GM19193 (cell line): ENCODE measurements around the gene GAPVD1.

Experiments used
- POLR2A ChIP-seq: IDR thresholded peaks from 4 replicates; pipeline ENCODE4 v1.6.1; 2011; ENCODE audit not compliant: insufficient read depth, insufficient read length; ENCODE audit errors: extremely low read depth

GAPVD1 gene

DNA sequence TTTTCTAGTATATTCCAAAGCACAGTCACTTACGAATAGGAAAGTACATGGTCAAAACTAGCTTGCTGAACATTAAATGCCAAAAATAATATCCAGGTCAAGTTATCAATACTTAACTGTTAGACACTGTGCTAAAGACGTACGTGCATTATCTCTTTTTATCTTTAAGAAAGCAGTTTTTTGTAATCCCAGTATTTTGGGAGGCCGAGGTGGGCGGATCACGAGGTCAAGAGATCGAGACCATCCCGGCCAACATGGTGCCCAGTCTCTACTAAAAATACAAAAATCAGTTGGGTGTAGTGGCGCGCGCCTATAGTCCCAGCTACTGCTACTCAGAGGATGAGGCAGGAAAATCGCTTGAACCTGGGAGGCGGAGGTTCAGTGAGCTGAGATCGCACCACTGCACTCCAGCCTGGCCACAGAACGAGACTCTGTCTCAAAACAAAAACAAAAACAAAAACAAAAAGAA lies 17.8 kb upstream of the GAPVD1 start:
- no peak for TF ChIP-seq POLR2A

DNA sequence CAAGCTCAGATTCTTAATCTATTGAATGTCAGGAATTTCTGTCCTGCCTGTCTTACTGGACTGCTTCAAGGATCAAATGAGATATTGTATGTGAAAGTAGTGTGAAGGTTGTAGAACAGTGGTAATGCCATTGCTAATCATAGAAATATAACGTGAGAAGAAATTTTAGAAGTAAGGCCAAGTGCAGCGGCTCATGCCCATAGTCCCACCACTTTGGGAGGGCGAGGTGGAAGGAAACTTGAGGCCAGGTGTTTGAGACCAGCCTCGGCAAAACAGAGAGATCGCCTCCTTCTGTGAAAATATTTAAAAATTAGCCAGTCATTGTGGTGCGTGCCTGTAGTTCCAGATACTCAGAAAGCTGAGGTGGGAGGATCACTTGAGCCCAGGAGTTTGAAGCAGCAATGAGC lies 15.4 kb upstream of the GAPVD1 start:
- TF ChIP-seq POLR2A: no peak

DNA sequence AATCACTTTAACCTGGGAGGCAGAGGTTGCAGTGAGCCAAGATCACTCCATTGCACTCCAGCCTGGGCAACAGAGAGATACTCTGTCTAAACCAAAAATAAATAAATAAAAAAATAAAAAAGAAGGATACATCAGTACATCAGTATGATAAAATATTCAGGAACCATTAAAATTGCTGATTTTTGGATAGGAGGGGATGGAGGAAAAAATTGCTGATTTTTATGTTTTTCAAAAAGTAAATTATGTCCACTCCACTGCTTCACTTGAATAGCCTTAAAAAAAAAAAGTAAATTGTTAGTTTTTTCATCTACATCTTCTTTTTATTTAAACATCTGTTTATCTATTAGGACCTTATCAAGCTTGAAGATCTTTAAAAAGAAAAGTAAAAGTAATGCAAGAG lies 7.4 kb upstream of the GAPVD1 start:
- no peak for TF ChIP-seq POLR2A

- no peak for TF ChIP-seq POLR2A
Measured at GRCh38 chr9:125255781-125256391, 5.7 kb upstream of the GAPVD1 start.

GRCh38 chr9:125258160-125258785 lies 3.4 kb upstream of the GAPVD1 start:
- no peak for TF ChIP-seq POLR2A

GRCh38 chr9:125258832-125259534 lies 2.6 kb upstream of the GAPVD1 start:
- TF ChIP-seq POLR2A: no peak

DNA sequence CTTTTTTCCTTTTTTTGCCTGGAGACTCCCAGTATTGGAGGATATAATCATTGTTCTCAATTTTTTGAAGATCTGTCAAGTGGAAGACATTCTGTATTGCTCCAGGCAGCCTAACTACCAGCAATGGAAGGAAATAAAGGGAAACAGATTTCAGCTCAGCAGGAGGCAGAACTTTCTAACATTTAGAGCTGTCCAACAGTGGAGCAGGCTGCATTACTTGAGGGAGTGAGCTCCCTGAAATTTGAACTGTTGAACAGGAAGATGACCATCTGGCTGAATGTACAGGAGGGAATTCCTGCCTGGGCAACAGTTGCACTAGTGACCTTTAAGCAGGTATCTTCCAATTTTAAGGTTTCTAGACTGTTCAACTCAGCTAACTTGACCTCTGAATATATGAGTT lies 1.1 kb upstream of the GAPVD1 start:
- no peak for TF ChIP-seq POLR2A

DNA sequence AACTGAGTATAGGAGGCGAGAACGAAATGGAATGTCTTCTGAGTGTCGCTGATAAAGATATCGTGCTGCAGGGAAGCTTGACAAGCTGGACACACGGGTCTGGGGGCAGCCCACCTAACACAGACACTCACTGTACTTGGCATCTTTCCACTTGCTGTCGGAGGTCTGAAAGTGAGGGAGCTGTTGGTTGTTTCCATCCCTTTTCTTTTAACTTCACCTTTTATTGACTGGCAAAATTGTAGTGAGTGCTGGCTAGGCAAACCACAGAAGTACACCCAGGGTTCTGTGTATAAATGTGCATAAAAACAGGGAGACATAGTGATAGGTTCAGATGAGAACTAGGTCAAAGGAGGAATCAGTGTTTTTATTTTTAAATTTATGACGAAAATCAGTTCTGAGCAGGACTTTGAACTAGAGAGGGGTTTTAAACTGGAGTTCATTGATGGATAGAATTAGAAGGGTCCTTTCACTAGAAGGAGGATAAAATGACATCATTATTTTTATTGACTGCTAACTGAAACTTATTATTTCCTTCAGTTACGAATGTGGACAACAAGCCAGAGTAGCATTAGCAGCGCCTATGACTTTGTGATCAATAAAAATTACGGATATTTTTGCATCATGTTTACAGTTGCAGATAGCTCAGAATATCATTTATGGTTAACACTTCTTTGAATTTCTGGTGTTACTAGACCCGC lies 817 bp downstream of the GAPVD1 start:
- no peak for TF ChIP-seq POLR2A

DNA sequence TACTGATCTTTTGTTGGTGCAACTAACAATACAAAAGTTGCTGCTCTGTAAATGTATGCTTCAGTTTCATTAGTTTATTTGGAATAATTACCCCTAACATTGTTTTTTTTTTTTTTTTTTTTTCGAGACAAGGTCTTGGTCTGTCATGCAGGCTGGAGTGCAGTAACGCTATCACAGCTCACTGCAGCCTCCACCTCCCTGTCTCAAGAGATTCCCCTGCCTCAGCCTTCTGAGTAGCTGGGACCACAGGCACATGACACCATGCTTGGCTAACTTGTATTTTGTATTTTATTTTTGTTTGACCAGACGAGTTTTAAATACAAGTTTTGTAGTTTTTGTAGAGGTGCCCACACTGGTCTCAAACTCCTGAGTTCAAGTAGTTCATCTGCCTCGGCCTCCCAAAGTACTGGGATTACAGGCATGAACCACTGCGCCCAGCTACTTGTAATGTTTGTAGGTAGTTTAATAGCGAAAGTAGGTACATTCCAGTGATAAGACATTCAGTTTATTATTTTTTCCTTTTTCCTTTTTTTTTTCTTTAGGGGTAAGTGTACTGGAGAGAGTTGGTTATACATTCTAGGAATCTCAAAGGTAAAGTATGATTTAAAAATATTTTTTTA lies 6.9 kb downstream of the GAPVD1 start:
- TF ChIP-seq POLR2A: no peak

DNA sequence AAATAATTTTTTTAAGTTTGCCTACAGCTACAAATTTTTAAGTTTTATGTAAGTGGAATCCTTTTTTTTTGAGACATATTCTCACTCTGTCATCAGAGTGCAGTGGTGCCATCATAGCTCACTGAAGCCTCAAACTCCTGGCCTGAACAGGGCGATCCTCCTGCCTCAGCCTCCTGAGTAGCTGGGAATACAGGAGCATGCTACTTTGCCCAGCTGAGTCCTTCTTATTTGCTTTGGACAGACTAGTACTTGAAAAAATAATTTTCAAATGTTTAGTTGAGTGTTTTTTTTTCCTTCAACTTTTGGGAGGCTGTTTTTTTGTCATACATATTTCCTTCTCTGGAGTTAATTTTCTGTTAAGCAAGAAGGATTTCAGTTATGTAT lies 7.4 kb downstream of the GAPVD1 start:
- no peak for TF ChIP-seq POLR2A

DNA sequence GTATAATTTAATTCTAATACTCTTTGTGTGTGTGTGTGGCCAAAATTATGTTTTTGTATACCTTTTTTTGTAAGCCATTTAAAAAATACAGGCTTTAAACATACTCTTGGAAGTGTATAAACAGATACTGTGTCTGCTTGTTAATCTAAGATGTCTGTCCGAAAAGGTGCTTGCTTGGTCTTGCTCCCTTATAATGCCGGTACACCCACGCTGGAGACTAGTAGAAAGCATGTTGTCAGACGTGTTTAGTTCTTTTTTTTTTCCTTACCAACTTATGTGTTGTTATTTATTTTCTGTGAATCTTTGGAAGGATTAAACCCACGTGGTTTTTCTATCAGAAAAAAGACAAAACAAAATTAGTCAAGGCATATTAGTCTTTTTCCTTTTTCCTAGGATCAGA lies 9.5 kb downstream of the GAPVD1 start:
- TF ChIP-seq POLR2A: no peak

DNA sequence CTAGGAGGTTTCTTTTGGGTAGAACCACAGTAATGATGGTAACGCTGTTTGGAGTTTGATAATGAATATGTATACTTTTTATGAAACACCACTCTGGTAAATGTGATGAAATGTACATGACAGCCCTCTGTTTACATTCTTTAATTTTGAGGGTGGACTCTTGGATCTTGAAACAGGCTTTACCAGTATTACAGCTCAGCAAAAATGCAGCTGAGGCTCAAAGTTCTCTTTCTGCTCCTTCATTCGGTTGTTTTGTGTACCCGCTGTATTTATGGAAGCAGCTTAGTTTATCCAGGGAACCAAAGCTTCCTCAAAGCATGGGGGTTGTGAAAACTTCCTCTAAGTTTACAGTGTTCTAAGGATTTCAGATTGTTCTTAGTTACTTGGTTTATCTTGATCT lies 11.1 kb downstream of the GAPVD1 start:
- no peak for TF ChIP-seq POLR2A

DNA sequence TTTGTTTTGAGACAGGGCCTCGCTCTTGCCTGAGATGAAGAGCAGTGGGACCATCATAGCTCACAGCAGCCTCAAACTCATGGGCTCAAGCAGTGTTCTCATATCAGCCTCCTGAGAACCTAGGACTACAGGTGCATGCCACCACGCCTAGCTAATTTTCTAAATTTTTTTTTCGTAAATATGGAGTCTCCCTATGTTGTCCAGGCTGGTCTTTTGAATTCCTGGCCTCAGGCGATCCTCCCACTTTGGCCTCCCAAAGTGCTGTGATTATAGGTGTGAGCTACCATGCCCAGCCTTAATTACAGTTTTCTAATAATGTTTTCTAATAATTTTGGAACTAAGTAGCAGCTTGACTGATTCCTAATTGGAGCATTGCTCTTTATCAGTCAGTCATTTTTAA lies 15.1 kb downstream of the GAPVD1 start:
- TF ChIP-seq POLR2A: no peak

- no peak for TF ChIP-seq POLR2A
Measured at GRCh38 chr9:125277411-125277810, 15.8 kb downstream of the GAPVD1 start.

DNA sequence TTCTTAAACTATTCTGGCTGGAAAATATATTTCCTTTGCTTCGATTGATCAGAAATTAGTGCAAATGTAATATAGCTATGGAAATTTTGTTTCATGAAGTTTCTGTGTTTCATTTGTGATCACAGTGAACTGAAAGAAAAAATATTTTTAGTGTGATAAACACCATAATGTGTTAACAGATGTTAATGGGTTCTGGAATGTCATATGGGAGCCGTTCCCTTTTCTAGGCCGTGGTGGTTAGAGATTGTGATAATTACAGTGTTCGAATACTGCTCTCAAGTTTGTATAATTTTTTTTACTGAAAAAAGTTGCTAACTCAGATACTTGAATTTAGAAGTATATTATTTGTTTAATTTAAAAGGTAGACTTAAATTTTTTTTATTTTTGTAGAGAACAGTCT lies 19.3 kb downstream of the GAPVD1 start:
- TF ChIP-seq POLR2A: no peak
